EL (cell line): ENCODE results near the gene TAPBPL.

Experiments
- DNase-seq: peaks from one replicate; pipeline ENCODE4 v3.0.0-alpha.2; 2016

TAPBPL gene

GRCh38 chr12:6437586-6437985, 14.3 kb upstream of the TAPBPL start:
- no peak for DNase-seq

GRCh38 chr12:6438345-6438744, 13.5 kb upstream of the TAPBPL start:
- DNase-seq, result no peak

- DNase-seq, result no peak
Measured at GRCh38 chr12:6440391-6440790, 11.5 kb upstream of the TAPBPL start.

DNA sequence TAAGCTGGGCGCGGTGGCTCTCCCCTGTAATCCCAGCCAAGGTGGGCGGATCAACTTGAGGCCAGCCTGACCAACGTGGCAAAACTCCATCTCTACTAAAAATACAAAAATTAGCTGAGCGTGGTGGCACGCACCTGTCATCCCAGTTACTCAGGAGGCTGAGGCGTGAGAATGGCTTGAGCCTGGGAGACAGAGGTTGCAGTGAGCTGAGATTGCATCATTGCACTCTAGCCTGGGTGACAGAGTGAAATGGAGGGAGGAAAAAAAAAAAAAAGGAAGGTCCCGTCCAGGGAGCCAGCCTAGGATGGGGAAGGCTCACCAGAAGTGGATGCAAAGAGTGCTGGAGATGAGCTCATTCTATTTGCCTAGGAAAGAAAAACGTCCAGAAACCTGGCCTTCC, 9.0 kb upstream of the TAPBPL start:
- DNase-seq, result no peak

DNA sequence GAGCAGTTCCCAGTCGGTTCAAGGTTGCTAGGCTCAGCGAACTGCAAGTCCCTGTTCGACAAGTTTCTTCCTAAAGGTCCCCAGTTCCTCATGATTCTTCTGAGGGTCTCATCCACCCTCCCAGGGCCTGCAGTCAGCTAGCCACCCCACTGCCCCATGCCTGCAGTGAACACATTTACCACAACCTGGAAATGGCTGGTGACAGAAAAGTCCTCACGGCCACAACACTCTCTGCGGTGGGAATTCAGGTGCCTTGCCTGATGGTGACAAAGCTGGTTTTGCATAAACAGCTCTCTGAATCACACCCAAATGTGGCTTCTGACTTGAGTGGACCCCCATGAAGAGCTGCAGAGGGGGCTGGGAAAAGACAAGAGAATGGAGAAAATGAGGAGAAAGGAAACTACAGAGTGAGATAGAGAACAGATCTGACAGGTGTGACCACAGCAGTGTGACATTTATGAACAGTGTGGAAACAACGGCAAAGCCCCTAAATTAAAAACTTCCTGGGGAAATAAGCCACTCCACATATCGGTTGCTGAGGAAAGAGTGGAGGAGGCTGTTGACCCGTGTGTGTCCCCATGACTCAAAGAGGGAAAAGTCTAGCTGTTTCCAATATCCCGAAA, 8.4 kb upstream of the TAPBPL start:
- DNase-seq, result no peak

GRCh38 chr12:6444031-6444430, 7.8 kb upstream of the TAPBPL start:
- no peak for DNase-seq

GRCh38 chr12:6444704-6445688, 6.8 kb upstream of the TAPBPL start, which contains the start of gene CD27:
TSS of gene CD27 (plus strand) at chr12:6444955. CDS start at chr12:6445096, 141 bp downstream.
- no peak for DNase-seq

DNA sequence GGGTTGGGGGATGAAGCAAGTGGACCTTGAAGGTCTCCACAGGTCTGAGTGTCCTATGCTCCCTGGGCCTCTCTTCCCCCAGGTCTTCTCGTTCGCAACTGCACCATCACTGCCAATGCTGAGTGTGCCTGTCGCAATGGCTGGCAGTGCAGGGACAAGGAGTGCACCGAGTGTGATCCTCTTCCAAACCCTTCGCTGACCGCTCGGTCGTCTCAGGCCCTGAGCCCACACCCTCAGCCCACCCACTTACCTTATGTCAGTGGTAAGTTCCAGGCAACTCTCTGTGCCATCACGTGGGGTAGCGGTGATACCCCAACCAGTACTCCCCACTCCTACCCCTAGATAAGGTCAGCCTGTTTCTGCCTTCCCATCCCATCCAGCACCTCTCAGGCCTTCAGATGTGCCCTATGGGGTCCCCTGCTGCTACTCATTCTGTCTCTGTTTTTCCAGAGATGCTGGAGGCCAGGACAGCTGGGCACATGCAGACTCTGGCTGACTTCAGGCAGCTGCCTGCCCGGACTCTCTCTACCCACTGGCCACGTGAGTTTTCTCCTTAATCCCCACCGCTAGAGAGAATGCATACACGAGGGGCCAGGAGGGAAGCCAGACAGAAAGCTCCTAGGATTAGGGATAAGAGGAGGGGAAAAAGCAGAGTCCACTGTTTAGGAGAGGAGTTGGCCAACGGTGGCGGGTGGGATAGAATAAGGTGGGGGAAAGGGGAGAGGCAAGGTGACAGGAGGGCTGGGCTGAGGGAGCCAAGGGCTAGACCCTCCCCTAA, 1.6 kb upstream of the TAPBPL start:
- DNase-seq, result no peak

GRCh38 chr12:6450869-6451347, 934 bp upstream of the TAPBPL start:
- DNase-seq, result no peak

GRCh38 chr12:6452245-6452943, 552 bp downstream of the TAPBPL start:
- DNase-seq, result no peak

GRCh38 chr12:6452944-6453630, 1.2 kb downstream of the TAPBPL start:
- DNase-seq, result no peak

- no peak for DNase-seq
Measured at GRCh38 chr12:6457220-6457945, 5.5 kb downstream of the TAPBPL start.

- no peak for DNase-seq
Measured at GRCh38 chr12:6458281-6459003, 6.6 kb downstream of the TAPBPL start.

GRCh38 chr12:6459004-6459337, 7.1 kb downstream of the TAPBPL start:
- no peak for DNase-seq

- no peak for DNase-seq
Measured at GRCh38 chr12:6460751-6461371, 9.0 kb downstream of the TAPBPL start.

DNA sequence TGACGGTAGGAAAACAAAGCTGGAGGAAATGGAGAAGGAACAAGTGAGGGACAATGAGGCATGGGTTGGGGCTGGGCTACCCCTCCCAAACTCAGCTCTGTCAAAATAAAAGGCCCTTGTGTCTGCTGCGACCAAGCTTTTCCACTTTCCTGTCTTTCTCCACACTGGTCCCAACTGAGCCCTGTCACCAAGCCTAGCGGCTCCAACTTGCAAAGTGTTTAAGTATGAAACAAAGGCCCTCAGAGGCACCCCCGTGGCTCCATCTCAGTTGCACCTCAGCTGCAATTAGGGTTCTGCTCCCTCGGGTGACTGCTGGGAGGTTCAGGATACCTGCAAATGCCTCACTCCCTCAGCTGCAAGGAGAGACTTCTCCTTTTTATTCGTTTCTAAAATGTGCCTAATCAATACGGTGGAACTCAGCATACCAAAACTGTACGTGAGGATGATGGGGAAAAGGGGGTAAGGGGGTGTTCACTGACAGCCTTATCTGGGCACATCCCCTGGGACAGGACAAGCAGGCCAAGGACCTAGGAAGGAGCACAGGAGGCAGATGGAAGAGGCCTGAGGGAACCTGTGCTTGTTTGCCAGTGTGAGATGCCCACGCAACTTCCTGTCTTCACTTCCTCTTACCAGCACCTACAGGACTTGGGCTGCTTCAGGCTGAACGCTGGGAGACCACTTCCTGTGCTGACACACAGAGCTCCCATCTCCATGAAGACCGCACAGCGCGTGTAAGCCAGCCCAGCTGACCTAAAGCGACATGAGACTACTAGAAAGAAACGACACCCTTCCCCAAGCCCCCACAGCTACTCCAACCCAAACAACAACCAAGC, 9.8 kb downstream of the TAPBPL start:
- DNase-seq, result peak; percentile 34

DNA sequence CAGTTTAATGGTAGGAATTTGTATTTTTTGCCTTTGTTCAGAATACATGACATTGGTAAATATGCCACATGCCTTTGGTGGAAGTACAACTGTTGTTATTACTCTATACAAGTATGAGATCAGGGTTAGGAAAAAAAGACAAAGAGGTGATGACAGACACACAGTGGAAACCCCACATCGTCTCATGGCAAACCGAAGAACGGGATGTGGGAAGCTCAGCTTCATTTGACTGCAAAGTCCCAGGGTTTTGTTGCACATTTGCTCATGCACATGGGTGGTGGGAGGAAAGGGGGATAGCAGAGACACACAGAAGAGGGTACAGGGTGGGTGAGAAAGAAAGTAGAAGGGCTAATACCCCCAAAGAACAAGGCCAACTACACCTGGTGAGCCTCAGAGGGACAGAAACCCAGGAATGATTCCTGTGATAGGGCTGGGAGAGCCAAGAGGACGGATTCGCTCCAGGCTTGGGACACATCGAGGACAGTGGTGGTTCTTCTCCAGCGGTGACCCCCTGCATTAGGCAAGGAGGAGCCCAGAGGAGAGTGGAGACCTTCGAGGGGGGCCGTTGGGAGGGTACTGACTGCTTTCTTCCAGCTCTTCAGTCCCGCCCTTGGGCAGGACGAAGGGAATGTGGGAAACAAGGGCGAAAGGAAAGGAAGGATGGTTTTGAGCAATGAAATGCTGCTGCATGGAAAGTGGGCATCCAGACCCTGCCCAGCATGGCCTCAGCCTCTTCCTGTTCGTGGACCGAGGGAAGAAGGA, 10.6 kb downstream of the TAPBPL start:
- no peak for DNase-seq

- no peak for DNase-seq
Measured at GRCh38 chr12:6463216-6463615, 11.4 kb downstream of the TAPBPL start.
